Fibroblast of skin of scalp (primary cell): ENCODE results near the gene OGDHL.
"Not testable (repeated sequence)": the region's sequence is repeated elsewhere in the genome, so short reads cannot be mapped to it uniquely, and the experiment has no call there.

Source experiments
- DNase-seq: peaks from one replicate; pipeline ENCODE4 v3.0.0-alpha.2; 2013

Gene OGDHL

GRCh38 chr10:49738616-49739360, 23.3 kb downstream of the OGDHL start:
- no peak for DNase-seq

GRCh38 chr10:49737474-49738201, 24.5 kb downstream of the OGDHL start:
- DNase-seq: no peak

- DNase-seq: no peak
Measured at GRCh38 chr10:49736564-49737113, 25.5 kb downstream of the OGDHL start.

GRCh38 chr10:49735848-49736563, 26.1 kb downstream of the OGDHL start:
- no peak for DNase-seq

- DNase-seq: no peak
Measured at GRCh38 chr10:49735161-49735560, 27.0 kb downstream of the OGDHL start.

GRCh38 chr10:49734676-49735075, 27.4 kb downstream of the OGDHL start:
- DNase-seq: no peak

- no peak for DNase-seq
Measured at GRCh38 chr10:49733866-49734265, 28.3 kb downstream of the OGDHL start.

GRCh38 chr10:49726593-49726992, 35.5 kb downstream of the OGDHL start:
- no peak for DNase-seq

GRCh38 chr10:49715157-49715556, 47.0 kb downstream of the OGDHL start:
- DNase-seq: not testable (repeated sequence)

- DNase-seq: no peak
Measured at GRCh38 chr10:49713266-49713665, 48.9 kb downstream of the OGDHL start.

GRCh38 chr10:49711481-49711880, 50.6 kb downstream of the OGDHL start:
- DNase-seq: no peak

- no peak for DNase-seq
Measured at GRCh38 chr10:49710966-49711365, 51.2 kb downstream of the OGDHL start.

GRCh38 chr10:49709934-49710333, 52.2 kb downstream of the OGDHL start:
- no peak for DNase-seq

- DNase-seq: no peak
Measured at GRCh38 chr10:49707585-49707984, 54.5 kb downstream of the OGDHL start.

GRCh38 chr10:49700997-49701396, 61.1 kb downstream of the OGDHL start:
- DNase-seq: no peak

- no peak for DNase-seq
Measured at GRCh38 chr10:49700211-49700610, 61.9 kb downstream of the OGDHL start.

GRCh38 chr10:49698679-49699078, 63.4 kb downstream of the OGDHL start:
- DNase-seq: no peak

- DNase-seq: no peak
Measured at GRCh38 chr10:49696311-49696710, 65.8 kb downstream of the OGDHL start.

GRCh38 chr10:49694466-49694865, 67.7 kb downstream of the OGDHL start:
- DNase-seq: no peak

- no peak for DNase-seq
Measured at GRCh38 chr10:49691588-49691987, 70.5 kb downstream of the OGDHL start.

GRCh38 chr10:49690698-49691356, 71.3 kb downstream of the OGDHL start:
- DNase-seq: no peak

GRCh38 chr10:49689882-49690510, 72.1 kb downstream of the OGDHL start:
- DNase-seq: no peak
